ENCODE results near the gene PEX26. TPM values are rescaled to one million over a fixed set of nuclear protein-coding genes. Genes with fewer than 3 reads are reported as not detected.

The PEX26 gene
- total and polyA plus RNA-seq, 9 of the 15 experiments (the other 6 are each of a cell fraction or from before 2014, with no cell fraction given) = 0.35 to 39.6 (median 17.4) TPM

GRCh38 chr22:18144105-18144504 is 66.3 kb downstream of the PEX26 start (continued):
- TF ChIP-seq DPF2 (IDR thresholded peaks at IDR 0.05) = no peak

- no peak overlapping the region for H3K9ac ChIP-seq (ENCODE audit: insufficient read depth in 1 of 2, low read depth in 2 of 2, low read length in 2 of 2)
- no peaks in the 10 kb centered on the region for H3K79me2 ChIP-seq (ENCODE audit: control insufficient read depth, insufficient read depth, low read length)
- ChIA-PET CTCF (ENCODE audit: low intra/inter-chr PET ratio) (no interaction called here), POLR2A (interaction anchor here (0.6 to 1.0 kb wide), 3 partner anchors 10 to 1259 kb away, joined by 3 to 4 read pairs (median 3); no protein-coding TSS in a partner anchor)
- H3K4me1 ChIP-seq (replicated peaks in 1 of 2; ENCODE audit: control insufficient read depth in 2 of 2, insufficient read depth in 2 of 2, low read length in 2 of 2) = peaks cover 0 to 9% of the 10 kb centered on the region in 2 experiments; a peak in 2 of 5 replicates
- no peaks in the 10 kb centered on the region for H3K36me3 ChIP-seq (ENCODE audit: control insufficient read depth, insufficient read depth, low read length)
- FAIRE-seq (no peak), ATAC-seq (peak; percentile 34; the same call in 2 of the 3 replicates), DNase-seq (ENCODE audit: extremely low read depth in 1 of 4, low spot score in 3 of 4) (no peak)
- H3K27ac ChIP-seq (ENCODE audit: extremely low read depth, low read depth, low read length) = no peak overlapping the region
- no peaks in the 10 kb centered on the region; the same call in 1 of the 2 replicates for H3K9me3 ChIP-seq (replicated peaks; ENCODE audit: control insufficient read depth, insufficient read depth, low read depth, low read length)
- peak overlapping the region; percentile 6; the same call in 1 of the 2 replicates for H3K4me2 ChIP-seq (ENCODE audit: insufficient read depth, low read length)
- H3K4me3 ChIP-seq = no peak overlapping the region
- in situ Hi-C loops (cut with MboI) = no loop called here
- no peak overlapping the region for H2AFZ ChIP-seq (ENCODE audit: low read depth, low read length)
- BruUV-seq (replicated peaks) = no TSS peak
- H4K20me1 ChIP-seq (replicated peaks; ENCODE audit: control insufficient read depth, insufficient read depth, low read length) = no peaks in the 10 kb centered on the region
- no peaks in the 10 kb centered on the region for H3K9me1 ChIP-seq (ENCODE audit: control insufficient read depth, insufficient read depth, low read length)
- WGBS (ENCODE audit: insufficient coverage, low coverage, missing lambda C conversion rate) = 17% methylated on average over 23 of the region's 23 CpGs
- H3K27me3 ChIP-seq (ENCODE audit: control insufficient read depth in 2 of 2, insufficient read depth in 2 of 2, low read length in 2 of 2) = peaks cover 9 to 35% of the 10 kb centered on the region in 2 experiments
- intact Hi-C loops (cut with micrococcal nuclease) = no loop called here
- TF ChIP-seq SIN3A (IDR thresholded peaks at IDR 0.05; ENCODE audit: borderline replicate concordance in 2 of 2, control insufficient read depth in 1 of 2, low read depth in 2 of 2, low read length in 2 of 2) (no peak), FOXA3 (CRISPR knock-in tag; conservative IDR thresholded peaks at IDR 0.05 in 1 of 2, IDR thresholded peaks at IDR 0.05 in 1 of 2) (peak in 1 of 2 experiments; percentile 58; a peak in 2 of 4 replicates), ZNF695 (CRISPR knock-in tag; IDR thresholded peaks at IDR 0.05) (no peak), CUX1 (CRISPR knock-in tag; IDR thresholded peaks at IDR 0.05) (no peak), BRF1 (IDR thresholded peaks at IDR 0.05; ENCODE audit: borderline replicate concordance, extremely low read depth, insufficient read length) (no peak), YY1 (IDR thresholded peaks at IDR 0.05; ENCODE audit: borderline replicate concordance in 1 of 3, control insufficient read depth in 1 of 3, extremely low read depth in 1 of 3, insufficient read depth in 3 of 3, insufficient read length in 1 of 3, insufficient replicate concordance in 2 of 3, low read depth in 1 of 3, low read length in 2 of 3) (no peak), CHD1 (IDR thresholded peaks at IDR 0.05; ENCODE audit: low read length) (no peak), KLF16 (IDR thresholded peaks at IDR 0.05) (peak; percentile 85), ATF7 (IDR thresholded peaks at IDR 0.05) (peak; percentile 33; the same call in 1 of the 2 replicates), ZNF76 (CRISPR knock-in tag; IDR thresholded peaks at IDR 0.05; ENCODE audit: borderline replicate concordance) (0 out of 2 replicates have a peak, but pooled peaks have one; percentile 21)
Measured at GRCh38 chr22:18145676-18146388, 68.0 kb downstream of the PEX26 start.
